IMR-90 (cell line): ENCODE data around the gene SNTG2. TPM values are rescaled to one million over a fixed set of nuclear protein-coding genes. Genes with fewer than 3 reads are reported as not detected.

ENCODE experiments used
- ATAC-seq: fragments of 200-7000 bp; cut with Tn5 transposase; 2 replicates; pipeline ENCODE4 v1.9.1; 2020; ENCODE audit warnings: low read depth, mild to moderate bottlenecking, moderate library complexity
- BruUV-seq: library from RNA; stranded (reverse); fragments of 400-500 nt; replicated peaks from 2 replicates; lab custom pipeline; 2021; lab: Mats Ljungman, UMichigan
- CTCF ChIA-PET: fragments of 300-600 bp; formaldehyde crosslinking; extraction: SDS; loops from one replicate; lab custom pipeline; 2021; ENCODE audit warnings: antibody characterized with exemption; lab: Yijun Ruan, JAX
- POLR2A ChIA-PET: fragments of 300-600 bp; sonication (Branson Sonifier 250); formaldehyde crosslinking; loops from one replicate; lab custom pipeline; 2022; ENCODE audit warnings: antibody characterized with exemption; ENCODE audit not compliant: unreplicated experiment; lab: Charles Lee
- DNase-seq: peaks from one replicate; pipeline ENCODE4 v3.0.0; 2013
- H2AFZ ChIP-seq: replicated peaks from 2 replicates; pipeline ENCODE3; 2013; ENCODE audit warnings: low read length, mild to moderate bottlenecking; ENCODE audit not compliant: poor library complexity
- H2AK5ac ChIP-seq: 2 replicates; pipeline ENCODE4 v1.6.1; 2013; ENCODE audit warnings: low read depth, low read length, inconsistent platforms
- H2AK9ac ChIP-seq: replicated peaks from 2 replicates; pipeline ENCODE3; 2013; ENCODE audit warnings: mild to moderate bottlenecking, low read depth, low read length, moderate library complexity; ENCODE audit not compliant: poor library complexity
- H2BK120ac ChIP-seq: 2 replicates; pipeline ENCODE4 v1.6.1; 2013; ENCODE audit warnings: low read depth, low read length, inconsistent platforms
- H2BK15ac ChIP-seq: 3 replicates; pipeline ENCODE4 v1.6.1; 2013; ENCODE audit warnings: low read depth, low read length, inconsistent platforms
- H2BK20ac ChIP-seq: 2 replicates; pipeline ENCODE4 v1.6.1; 2013; ENCODE audit warnings: low read depth, mild to moderate bottlenecking, inconsistent platforms, low read length, moderate library complexity
- H2BK5ac ChIP-seq: 2 replicates; pipeline ENCODE4 v1.6.1; 2013; ENCODE audit warnings: mild to moderate bottlenecking, low read depth, low read length, inconsistent platforms; ENCODE audit not compliant: poor library complexity, severe bottlenecking
- H3K14ac ChIP-seq: replicated peaks from 2 replicates; pipeline ENCODE4 v1.6.1; 2013; ENCODE audit warnings: low read depth, low read length, inconsistent platforms
- H3K18ac ChIP-seq: 2 replicates; pipeline ENCODE4 v1.6.1; 2013; ENCODE audit warnings: low read depth, low read length, control low read depth
- H3K23ac ChIP-seq: 2 replicates; pipeline ENCODE4 v1.6.1; 2013; ENCODE audit warnings: low read depth, low read length, inconsistent platforms
- H3K27ac ChIP-seq: 2 replicates; pipeline ENCODE4 v1.5.1; 2013; ENCODE audit warnings: mild to moderate bottlenecking, control low read depth, low read length; ENCODE audit not compliant: insufficient read depth
- H3K27me3 ChIP-seq: 2 replicates; pipeline ENCODE4 v1.6.1; 2013; ENCODE audit warnings: low read length; ENCODE audit not compliant: control insufficient read depth, insufficient read depth
- H3K36me3 ChIP-seq: 2 replicates; pipeline ENCODE4 v1.6.1; 2013; ENCODE audit warnings: low read length, mixed read lengths; ENCODE audit not compliant: control insufficient read depth, insufficient read depth
- H3K4ac ChIP-seq: 2 replicates; pipeline ENCODE4 v1.6.1; 2013; ENCODE audit warnings: low read depth, low read length, inconsistent platforms
- H3K4me1 ChIP-seq: 2 replicates; pipeline ENCODE4 v1.6.1; 2013; ENCODE audit warnings: low read length, mixed read lengths; ENCODE audit not compliant: control insufficient read depth, insufficient read depth
- H3K4me2 ChIP-seq: 2 replicates; pipeline ENCODE4 v1.6.1; 2013; ENCODE audit warnings: low read depth, mild to moderate bottlenecking, control low read depth, low read length, moderate library complexity
- H3K4me3 ChIP-seq: 2 replicates; pipeline ENCODE4 v1.5.1; 2013; ENCODE audit warnings: low read depth, mild to moderate bottlenecking, control low read depth, low read length, moderate library complexity; ENCODE audit not compliant: insufficient read depth
- H3K56ac ChIP-seq: 2 replicates; pipeline ENCODE4 v1.6.1; 2013; ENCODE audit warnings: low read length, inconsistent platforms; ENCODE audit not compliant: insufficient read depth; ENCODE audit errors: extremely low read depth
- H3K79me1 ChIP-seq, 2 experiments: 2 replicates each; pipeline ENCODE4 v1.6.1; 2013; ENCODE audit warnings: low read length in 2 of 2, inconsistent platforms in 1 of 2, low read depth in 1 of 2
- H3K9ac ChIP-seq: 2 replicates; pipeline ENCODE4 v1.6.1; 2013; ENCODE audit warnings: low read depth, low read length, control low read depth
- H3K9me1 ChIP-seq: 2 replicates; pipeline ENCODE4 v1.6.1; 2013; ENCODE audit warnings: low read length, inconsistent platforms; ENCODE audit not compliant: insufficient read depth
- H3K9me3 ChIP-seq: 2 replicates; pipeline ENCODE4 v1.6.1; 2013; ENCODE audit warnings: low read length; ENCODE audit not compliant: control insufficient read depth, insufficient read depth
- H4K20me1 ChIP-seq: 2 replicates; pipeline ENCODE4 v1.6.1; 2013; ENCODE audit warnings: low read length, inconsistent platforms; ENCODE audit not compliant: insufficient read depth
- H4K5ac ChIP-seq: 2 replicates; pipeline ENCODE4 v1.6.1; 2013; ENCODE audit warnings: mild to moderate bottlenecking, low read depth, low read length, control low read depth
- H4K8ac ChIP-seq, 2 experiments: 2 replicates each; pipeline ENCODE4 v1.6.1; 2013; ENCODE audit warnings: low read depth in 2 of 2, low read length in 2 of 2, control low read depth in 1 of 2, inconsistent platforms in 1 of 2
- H4K91ac ChIP-seq: 2 replicates; pipeline ENCODE4 v1.6.1; 2013; ENCODE audit warnings: low read depth, low read length, inconsistent platforms; ENCODE audit not compliant: insufficient read depth
- RFX5 ChIP-seq: IDR thresholded peaks from 2 replicates; pipeline ENCODE4 v1.8.0; 2012; ENCODE audit warnings: low read depth, mild to moderate bottlenecking, low read length, moderate library complexity
- WGBS, 2 experiments: methylation state at CpG; one replicate each; pipeline versions ENCODE4 v1.1.5 to v1.1.7; 2013; ENCODE audit warnings: missing lambda C conversion rate in 2 of 2; ENCODE audit not compliant: insufficient read length in 1 of 2; ENCODE audit errors: extremely low coverage in 2 of 2; 5-methylcytosine and 5-hydroxymethylcytosine counted together
- dilution Hi-C: fragments of 300-500 bp; cut with HindIII; formaldehyde crosslinking; loops from one replicate; pipeline ENCODE4 v1.14.3; 2018; ENCODE audit warnings: low sequenced_read_pairs; ENCODE audit not compliant: unreplicated experiment
- in situ Hi-C: fragments of 300-500 bp; cut with MboI; formaldehyde crosslinking; loops from 3 replicates; pipeline ENCODE4 v1.14.3; 2019; ENCODE audit warnings: low sequenced_read_pairs, inconsistent platforms, mixed read lengths
- intact Hi-C: fragments of 100-400 bp; cut with micrococcal nuclease; formaldehyde crosslinking; loops from 2 replicates; pipeline ENCODE4 v1.10.0; 2022
- polyA plus RNA-seq, 3 experiments: library from polyadenylated mRNA; depleted of rRNA; stranded (reverse); fragments of >200 nt; gene quantifications; 2 replicates each; pipeline ENCODE4 v1.2.3, GENCODE V29; 2012; ENCODE audit warnings: low replicate concordance in 1 of 3
- total RNA-seq: library from RNA; depleted of rRNA; stranded (reverse); fragments of >200 nt; gene quantifications from 2 replicates; pipeline ENCODE4 v1.2.3, GENCODE V29; 2012

SNTG2 gene
- total and polyA plus RNA-seq, 2 of the 4 experiments (the other 2 are of a cell fraction): under 0.01 to 0.17 TPM

DNA sequence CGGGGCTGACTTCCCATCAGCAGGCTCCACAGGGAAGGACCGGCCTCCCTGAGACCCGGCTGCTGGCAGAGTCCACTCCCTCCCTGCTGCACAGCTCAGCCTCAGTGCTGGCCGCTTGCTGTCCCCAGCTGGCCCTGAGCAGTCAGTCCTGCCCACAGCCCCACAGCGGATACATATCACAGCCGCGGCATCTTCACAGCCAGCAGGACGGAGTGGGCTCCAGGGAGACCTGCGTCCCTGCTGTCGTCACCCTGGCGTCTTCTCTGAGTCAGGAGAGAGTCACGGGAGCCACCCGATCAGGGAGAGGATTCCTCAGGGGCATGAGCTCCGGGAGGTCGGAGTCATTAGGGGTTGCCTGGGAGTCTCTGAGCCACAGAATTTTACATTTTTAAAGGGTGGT is 13.1 kb upstream of the SNTG2 start:
- in situ Hi-C loops: loop anchor here (25.0 kb wide), 1 partner anchor 900 kb away; no protein-coding TSS in a partner anchor
- Histone ChIP-seq H2BK20ac (no peak overlapping the region), H3K4me2 (no peak overlapping the region), H3K9me3 (peaks cover 21% of the 10 kb centered on the region; the same call in 1 of the 2 replicates), H3K4me1 (no peaks in the 10 kb centered on the region), H4K5ac (no peak overlapping the region), H3K18ac (no peak overlapping the region), H3K36me3 (no peaks in the 10 kb centered on the region), H3K27ac (no peak overlapping the region), H3K27me3 (no peaks in the 10 kb centered on the region), H3K4ac (no peak overlapping the region), H4K91ac (no peak overlapping the region), H3K14ac (no peak overlapping the region), H3K4me3 (no peak overlapping the region), H2BK5ac (no peak overlapping the region), H2BK15ac (no peak overlapping the region), H2AK5ac (no peak overlapping the region), H4K8ac (no peak overlapping the region), H4K20me1 (no peaks in the 10 kb centered on the region), H3K56ac (no peak overlapping the region), H3K79me1 (no peaks in the 10 kb centered on the region), H3K23ac (no peak overlapping the region), H2AK9ac (no peak overlapping the region), H3K9me1 (no peaks in the 10 kb centered on the region), H3K9ac (no peak overlapping the region), H2BK120ac (no peak overlapping the region), H2AFZ (no peak overlapping the region)
- intact Hi-C loops: no loop called here
- dilution Hi-C loops: no loop called here
- no TSS peak for BruUV-seq
- DNase-seq (no peak), ATAC-seq (no peak)
- no peak for TF ChIP-seq RFX5
- 76% methylated on average over 6 of the region's 15 CpGs; no CpG with 5 or more reads in 1 of the 2 experiments for WGBS, 2 experiments
- CTCF ChIA-PET: no interaction called here
- POLR2A ChIA-PET: no interaction called here
